Prostate gland (tissue), 2 donors: ENCODE measurements around the gene NGB.

Experiments used
- POLR2A ChIP-seq: fragments of 450-650 bp; IDR thresholded peaks from one replicate; pipeline ENCODE4 v1.6.1; 2016; ENCODE audit warnings: antibody characterized with exemption, mild to moderate bottlenecking
- POLR2AphosphoS5 ChIP-seq: sonication (generic); formaldehyde crosslinking; IDR thresholded peaks from one replicate; pipeline ENCODE4 v1.6.1; 2017; ENCODE audit warnings: antibody characterized with exemption
- TF ChIP-seq, protein P1 (sequence below), 4 experiments: fragments of 200-600 bp in 2 of 4; fragments of 450-650 bp in 2 of 4; sonication (generic) in 2 of 4; IDR thresholded peaks; 1 replicate in 3 of 4; 2 replicates in 1 of 4; pipeline ENCODE4 v1.5.1; 2016 to 2019; ENCODE audit warnings: antibody characterized with exemption in 4 of 4, mild to moderate bottlenecking in 2 of 4, moderate library complexity in 2 of 4

DNA sequence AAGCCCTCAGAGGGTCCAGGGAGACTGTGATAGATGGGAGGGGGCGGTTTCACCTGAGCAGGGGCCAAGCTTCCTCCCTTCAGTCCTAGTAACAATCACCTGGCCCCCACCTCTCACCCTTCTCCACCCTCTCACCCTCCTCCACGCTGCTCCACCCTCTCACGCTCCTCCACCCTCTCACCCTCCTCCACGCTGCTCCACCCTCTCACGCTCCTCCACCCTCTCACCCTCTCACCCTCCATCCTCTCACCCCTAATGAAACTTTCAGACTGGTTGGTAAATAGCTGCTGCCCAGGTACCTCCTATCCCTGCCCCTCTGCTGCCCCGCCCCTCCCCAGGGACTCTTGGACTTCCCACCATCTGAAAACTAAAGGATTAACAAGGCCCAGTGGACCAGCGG is 34.2 kb downstream of the NGB start:
- TF ChIP-seq, protein P1, sequence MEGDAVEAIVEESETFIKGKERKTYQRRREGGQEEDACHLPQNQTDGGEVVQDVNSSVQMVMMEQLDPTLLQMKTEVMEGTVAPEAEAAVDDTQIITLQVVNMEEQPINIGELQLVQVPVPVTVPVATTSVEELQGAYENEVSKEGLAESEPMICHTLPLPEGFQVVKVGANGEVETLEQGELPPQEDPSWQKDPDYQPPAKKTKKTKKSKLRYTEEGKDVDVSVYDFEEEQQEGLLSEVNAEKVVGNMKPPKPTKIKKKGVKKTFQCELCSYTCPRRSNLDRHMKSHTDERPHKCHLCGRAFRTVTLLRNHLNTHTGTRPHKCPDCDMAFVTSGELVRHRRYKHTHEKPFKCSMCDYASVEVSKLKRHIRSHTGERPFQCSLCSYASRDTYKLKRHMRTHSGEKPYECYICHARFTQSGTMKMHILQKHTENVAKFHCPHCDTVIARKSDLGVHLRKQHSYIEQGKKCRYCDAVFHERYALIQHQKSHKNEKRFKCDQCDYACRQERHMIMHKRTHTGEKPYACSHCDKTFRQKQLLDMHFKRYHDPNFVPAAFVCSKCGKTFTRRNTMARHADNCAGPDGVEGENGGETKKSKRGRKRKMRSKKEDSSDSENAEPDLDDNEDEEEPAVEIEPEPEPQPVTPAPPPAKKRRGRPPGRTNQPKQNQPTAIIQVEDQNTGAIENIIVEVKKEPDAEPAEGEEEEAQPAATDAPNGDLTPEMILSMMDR (IDR thresholded peaks at IDR 0.05) = no peak
- TF ChIP-seq POLR2AphosphoS5 = no peak
- TF ChIP-seq POLR2A = no peak
